HepG2 (cell line): ENCODE measurements around the gene CNEP1R1. TPM values are rescaled to one million over a fixed set of nuclear protein-coding genes. Genes with fewer than 3 reads are reported as not detected.

ENCODE experiments used
- CHD4 ChIP-seq: fragments of 200-600 bp; sonication (generic); IDR thresholded peaks from 2 replicates; pipeline ENCODE4 v1.7.0; 2017; ENCODE audit warnings: mild to moderate bottlenecking, low read length, borderline replicate concordance
- FOXA1 ChIP-seq, 2 experiments: fragments of 450-650 bp in 1 of 2; sonication (generic) in 1 of 2; formaldehyde crosslinking in 1 of 2; IDR thresholded peaks; 2 replicates each; pipeline versions ENCODE4 v1.4.0 to v1.6.1; 2016 to 2020; ENCODE audit warnings: missing genetic modification reagents in 1 of 2
- FOXJ3 ChIP-seq: sonication (generic); formaldehyde crosslinking; IDR thresholded peaks from 2 replicates; pipeline ENCODE4 v1.4.0; 2020; ENCODE audit warnings: missing genetic modification reagents, mild to moderate bottlenecking, borderline replicate concordance
- FOXO1 ChIP-seq: sonication (generic); formaldehyde crosslinking; IDR thresholded peaks from 2 replicates; pipeline ENCODE4 v1.4.0; 2020; ENCODE audit warnings: missing genetic modification reagents
- JUN ChIP-seq: sonication (generic); formaldehyde crosslinking; IDR thresholded peaks from 2 replicates; pipeline ENCODE4 v1.4.0; 2020; ENCODE audit warnings: mild to moderate bottlenecking, missing genetic modification reagents
- KDM2A ChIP-seq: sonication (generic); formaldehyde crosslinking; IDR thresholded peaks from 2 replicates; pipeline ENCODE4 v1.4.0; 2020; ENCODE audit warnings: low read depth, missing genetic modification reagents, borderline replicate concordance
- KLF6 ChIP-seq: IDR thresholded peaks from 2 replicates; pipeline ENCODE4 v1.8.0; 2016; ENCODE audit warnings: missing biosample characterization, missing genetic modification reagents
- NAIF1 ChIP-seq: sonication (generic); formaldehyde crosslinking; IDR thresholded peaks from 2 replicates; pipeline ENCODE4 v1.5.0; 2020; ENCODE audit warnings: mild to moderate bottlenecking, missing genetic modification reagents, borderline replicate concordance
- NFRKB ChIP-seq: fragments of 450-650 bp; IDR thresholded peaks from 2 replicates; pipeline ENCODE4 v1.6.1; 2017
- PLSCR1 ChIP-seq: sonication (generic); formaldehyde crosslinking; IDR thresholded peaks from 2 replicates; pipeline ENCODE4 v1.5.0; 2020; ENCODE audit warnings: missing genetic modification reagents, mild to moderate bottlenecking, borderline replicate concordance
- PRDM4 ChIP-seq: sonication (generic); formaldehyde crosslinking; IDR thresholded peaks from 2 replicates; pipeline ENCODE4 v1.9.0; 2021; ENCODE audit warnings: missing genetic modification reagents, borderline replicate concordance
- SIN3B ChIP-seq: fragments of 150-350 bp; IDR thresholded peaks from 2 replicates; pipeline ENCODE4 v1.6.1; 2014; ENCODE audit warnings: low read length
- TFE3 ChIP-seq: IDR thresholded peaks from 2 replicates; pipeline ENCODE4 v1.6.1; 2016
- ZFP36L1 ChIP-seq: sonication (generic); formaldehyde crosslinking; IDR thresholded peaks from 2 replicates; pipeline ENCODE4 v1.8.0; 2022; ENCODE audit warnings: mild to moderate bottlenecking, missing genetic modification reagents, moderate library complexity
- ZNF296 ChIP-seq: sonication (generic); formaldehyde crosslinking; conservative IDR thresholded peaks from 2 replicates; pipeline ENCODE4 v1.5.0; 2020; ENCODE audit warnings: mild to moderate bottlenecking, missing genetic modification reagents
- ZNF3 ChIP-seq: IDR thresholded peaks from 2 replicates; pipeline ENCODE4 v1.7.0; 2017; ENCODE audit warnings: inconsistent platforms
- ZNF430 ChIP-seq: sonication (generic); formaldehyde crosslinking; IDR thresholded peaks from 2 replicates; pipeline ENCODE4 v1.9.0; 2021; ENCODE audit warnings: mild to moderate bottlenecking, missing genetic modification reagents
- ZNF513 ChIP-seq: sonication (generic); formaldehyde crosslinking; conservative IDR thresholded peaks from 2 replicates; pipeline ENCODE4 v1.5.0; 2020; ENCODE audit warnings: missing genetic modification reagents
- ZNF552 ChIP-seq: sonication (generic); formaldehyde crosslinking; IDR thresholded peaks from 2 replicates; pipeline ENCODE4 v1.9.0; 2022; ENCODE audit warnings: missing genetic modification reagents, mild to moderate bottlenecking, borderline replicate concordance
- ZNF619 ChIP-seq: sonication (generic); formaldehyde crosslinking; IDR thresholded peaks from 2 replicates; pipeline ENCODE4 v1.4.0; 2020; ENCODE audit warnings: mild to moderate bottlenecking, missing genetic modification reagents
- ZNF781 ChIP-seq: sonication (generic); formaldehyde crosslinking; IDR thresholded peaks from 2 replicates; pipeline ENCODE4 v1.5.1; 2020; ENCODE audit warnings: borderline replicate concordance, mild to moderate bottlenecking, missing genetic modification reagents; ENCODE audit errors: not compliant biosample characterization
- ZNF782 ChIP-seq: sonication (generic); formaldehyde crosslinking; IDR thresholded peaks from 2 replicates; pipeline ENCODE4 v1.4.0; 2020; ENCODE audit warnings: missing genetic modification reagents, mild to moderate bottlenecking, borderline replicate concordance
- ZNF841 ChIP-seq: sonication (generic); formaldehyde crosslinking; IDR thresholded peaks from 2 replicates; pipeline ENCODE4 v1.8.1; 2023; ENCODE audit warnings: missing genetic modification reagents, borderline replicate concordance
- polyA plus RNA-seq, 8 experiments: library from polyadenylated mRNA; depleted of rRNA in 3 of 8; stranded (reverse) in 7 of 8; unstranded in 1 of 8; fragments of >200 nt; fragmentation: Illumina TruSeq in 4 of 8; extraction: Trizol in 4 of 8; gene quantifications; 2 replicates each; pipeline versions ENCODE4 v1.2.1 to v1.2.3, GENCODE V29; 2011 to 2016; ENCODE audit warnings: low read depth in 4 of 8, missing spikeins in 1 of 8, mixed read lengths in 1 of 8; ENCODE audit not compliant: insufficient read depth in 1 of 8
- total RNA-seq, 5 experiments: library from RNA; depleted of rRNA; stranded (reverse); fragments of >200 nt; fragmentation: Illumina TruSeq; extraction: Trizol; gene quantifications; 2 replicates each; pipeline ENCODE4 v1.2.3, GENCODE V29; 2016; ENCODE audit warnings: low read depth in 1 of 5

Gene CNEP1R1
- total and polyA plus RNA-seq, 2 of the 13 experiments (the other 11 are each of a cell fraction or from before 2014, with no cell fraction given): 23.6 to 26.8 TPM

GRCh38 chr16:50024684-50025536 is at the start of gene CNEP1R1 (continued):
- TF ChIP-seq TFE3 (CRISPR knock-in tag) (peak; percentile 62; the same call in 1 of the 2 replicates), ZNF782 (CRISPR knock-in tag) (peak; percentile 35; the same call in 1 of the 2 replicates), ZNF841 (CRISPR knock-in tag) (no peak), FOXJ3 (peak; percentile 59), ZNF552 (peak; percentile 69; the same call in 1 of the 2 replicates), ZNF430 (peak; percentile 15; the same call in 1 of the 2 replicates), ZNF296 (CRISPR knock-in tag) (peak; percentile 48; the same call in 1 of the 2 replicates), FOXO1 (peak; percentile 73), NAIF1 (CRISPR knock-in tag) (0 out of 2 replicates have a peak, but pooled peaks have one; percentile 49), ZNF781 (CRISPR knock-in tag) (peak; percentile 18), FOXA1 (IDR thresholded peaks at IDR 0.05) (no peak), FOXA1 (CRISPR knock-in tag; IDR thresholded peaks at IDR 0.05) (peak; percentile 34), JUN (CRISPR knock-in tag) (no peak; the same call in 1 of the 2 replicates), ZNF513 (CRISPR knock-in tag) (no peak), ZNF619 (peak; percentile 97), SIN3B (peak; percentile 76; the same call in 1 of the 2 replicates), KDM2A (CRISPR knock-in tag) (peak; percentile 98), ZNF3 (CRISPR knock-in tag) (no peak), CHD4 (no peak), PLSCR1 (CRISPR knock-in tag) (no peak), PRDM4 (CRISPR knock-in tag) (no peak; the same call in 1 of the 2 replicates), KLF6 (CRISPR knock-in tag) (peak; percentile 77; the same call in 1 of the 2 replicates), ZFP36L1 (CRISPR knock-in tag) (no peak), NFRKB (no peak)
